Measurements from ENCODE around the gene APBA2.
A peak's percentile ranks its signal among the peaks of the same experiment; 100 is the strongest.
"Not testable (repeated sequence)": the region's sequence is repeated elsewhere in the genome, so short reads cannot be mapped to it uniquely, and the experiment has no call there.

The APBA2 gene

GRCh38 chr15:29151484-29151857 is 265.7 kb downstream of the APBA2 start:
- H3K4me3 ChIP-seq (ENCODE audit: low read depth, low read length), result no peak overlapping the region
- no peak for TF ChIP-seq CTCF (IDR thresholded peaks at IDR 0.05; ENCODE audit: control insufficient read depth, extremely low read depth, insufficient read depth)
- no peak for DNase-seq (ENCODE audit: low read depth)

- TF ChIP-seq CTCF (IDR thresholded peaks at IDR 0.05; ENCODE audit: control insufficient read depth, extremely low read depth, insufficient read depth), result no peak
- no peak overlapping the region for H3K4me3 ChIP-seq (ENCODE audit: low read depth, low read length)
- DNase-seq (ENCODE audit: low read depth), result no peak
Measured at GRCh38 chr15:29156521-29156920, 270.7 kb downstream of the APBA2 start.

GRCh38 chr15:29159771-29160455 is 274.1 kb downstream of the APBA2 start:
- no peak for DNase-seq (ENCODE audit: low read depth)
- no peak overlapping the region for H3K4me3 ChIP-seq (ENCODE audit: low read depth, low read length)
- no peak for TF ChIP-seq CTCF (IDR thresholded peaks at IDR 0.05; ENCODE audit: control insufficient read depth, extremely low read depth, insufficient read depth)

GRCh38 chr15:29162411-29162810 is 276.6 kb downstream of the APBA2 start:
- no peak overlapping the region for H3K4me3 ChIP-seq (ENCODE audit: low read depth, low read length)
- TF ChIP-seq CTCF (IDR thresholded peaks at IDR 0.05; ENCODE audit: control insufficient read depth, extremely low read depth, insufficient read depth), result no peak
- DNase-seq (ENCODE audit: low read depth), result no peak

GRCh38 chr15:29167122-29167521 is 281.3 kb downstream of the APBA2 start:
- DNase-seq (ENCODE audit: low read depth), result peak; percentile 41
- not testable (repeated sequence) for H3K4me3 ChIP-seq (ENCODE audit: low read depth, low read length)
